ENCODE data around the gene HIRA. TPM values are rescaled to one million over a fixed set of nuclear protein-coding genes. Genes with fewer than 3 reads are reported as not detected.

The HIRA gene
- total RNA-seq, 2 experiments from 2014 or later: 45.0 to 51.2 TPM

GRCh38 chr22:19456541-19456940 lies 25.0 kb upstream of the HIRA start:
- CTCF ChIA-PET: no interaction called here
- Mint-ChIP-seq H3K4me1 (no peaks in the 10 kb centered on the region), H3K36me3 (ENCODE audit: low read depth) (peaks cover 51% of the 10 kb centered on the region), H3K27me3 (no peaks in the 10 kb centered on the region), H3K9me3 (no peaks in the 10 kb centered on the region), H3K4me3 (no peak overlapping the region), H3K27ac (no peak overlapping the region)
- POLR2A ChIA-PET: no interaction called here
- no peak for DNase-seq

DNA sequence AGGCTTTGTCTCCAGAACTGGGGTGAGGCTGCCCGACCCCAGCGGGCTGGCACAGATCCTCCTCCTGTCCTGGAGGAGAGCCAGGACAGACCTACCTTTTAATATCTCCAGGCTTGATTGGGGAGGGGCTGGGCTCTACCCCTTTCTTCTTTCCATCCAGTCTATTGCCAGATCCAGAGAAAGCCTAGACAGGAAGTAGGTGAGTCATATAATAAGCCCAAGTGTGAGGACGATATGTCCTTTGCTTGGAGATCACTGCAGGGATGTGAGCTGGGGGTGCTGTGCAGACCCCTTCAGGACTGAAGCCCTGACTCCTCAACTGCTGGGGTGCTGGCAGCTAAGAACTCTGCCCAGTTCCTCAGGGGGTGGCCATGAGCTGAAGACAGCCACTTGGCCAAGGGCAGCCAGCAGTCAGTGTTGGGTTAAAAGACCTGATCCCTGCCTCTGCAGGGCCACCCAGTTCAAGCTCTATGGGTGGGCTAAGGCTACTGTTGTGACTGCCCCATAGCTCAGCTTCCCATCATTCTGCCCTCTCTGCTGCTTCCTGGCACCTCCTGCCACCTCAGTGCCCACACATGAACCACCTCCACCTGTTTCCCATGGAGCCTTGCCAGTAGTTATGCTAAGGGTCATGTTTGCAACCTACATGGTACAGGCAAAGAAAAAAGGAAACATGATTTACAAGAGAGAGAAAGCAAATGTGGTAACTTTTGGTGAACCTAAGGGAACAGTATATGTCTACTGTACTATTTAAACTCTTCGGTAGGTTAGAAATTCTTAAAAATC lies 24.2 kb upstream of the HIRA start:
- H3K27ac Mint-ChIP-seq: no peak overlapping the region
- POLR2A ChIA-PET: no interaction called here

DNA sequence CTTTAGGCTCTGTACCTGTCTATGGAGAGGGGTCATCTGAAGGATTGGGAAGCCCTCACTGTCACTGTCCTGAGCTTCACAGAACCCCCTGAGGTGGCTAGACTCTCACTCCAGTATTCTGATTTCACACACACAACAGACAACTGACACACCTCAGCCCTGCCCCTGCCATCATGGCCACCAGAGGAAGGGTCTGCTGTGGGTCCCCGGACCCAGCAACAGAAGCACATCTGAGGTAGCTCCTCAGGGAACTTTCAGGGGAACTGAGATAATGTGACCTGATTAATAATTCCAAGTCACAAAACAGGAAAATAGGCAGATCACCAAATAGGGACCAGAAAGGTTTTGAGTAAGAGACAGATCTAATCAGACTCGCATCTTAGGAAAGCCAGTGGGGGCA lies 23.5 kb upstream of the HIRA start:
- Mint-ChIP-seq H3K9me3 (no peaks in the 10 kb centered on the region), H3K4me1 (no peaks in the 10 kb centered on the region), H3K27ac (no peak overlapping the region), H3K27me3 (no peaks in the 10 kb centered on the region), H3K4me3 (no peak overlapping the region), H3K36me3 (ENCODE audit: low read depth) (peaks cover 49% of the 10 kb centered on the region)
- no peak for DNase-seq
- POLR2A ChIA-PET: no interaction called here
- CTCF ChIA-PET: interaction anchor here (1.9 kb wide), 1 partner anchor 9 kb away, joined by 4 read pairs; no protein-coding TSS in a partner anchor

More for the DNA sequence above, 24.2 kb upstream of the HIRA start:
- CTCF ChIA-PET: interaction anchor here (1.9 kb wide), 1 partner anchor 9 kb away, joined by 4 read pairs; no protein-coding TSS in a partner anchor
- H3K27me3 Mint-ChIP-seq: no peaks in the 10 kb centered on the region
- H3K4me1 Mint-ChIP-seq: no peaks in the 10 kb centered on the region
- no peaks in the 10 kb centered on the region for H3K9me3 Mint-ChIP-seq
- DNase-seq: no peak
- no peak overlapping the region for H3K4me3 Mint-ChIP-seq
- H3K36me3 Mint-ChIP-seq (ENCODE audit: low read depth): peaks cover 50% of the 10 kb centered on the region

DNA sequence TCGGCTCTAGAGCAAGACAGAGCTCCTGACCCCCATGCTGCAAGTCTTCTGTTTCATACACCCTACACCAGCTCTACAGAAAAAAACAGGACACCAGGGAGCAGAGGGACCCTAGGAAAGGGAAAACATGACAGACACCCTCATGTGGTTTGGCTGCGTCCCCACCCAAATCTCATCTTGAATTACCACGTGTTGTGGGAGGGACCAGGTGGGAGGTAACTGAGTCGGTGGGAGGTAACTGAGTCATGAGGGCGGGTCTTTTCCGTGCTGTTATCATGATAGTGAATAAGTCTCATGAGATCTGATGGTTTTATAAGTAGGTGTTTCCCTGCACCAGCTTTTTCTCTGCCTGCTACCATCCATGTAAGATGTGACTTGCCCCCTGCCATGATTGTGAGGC lies 22.6 kb upstream of the HIRA start:
- Mint-ChIP-seq H3K27me3 (no peaks in the 10 kb centered on the region), H3K36me3 (ENCODE audit: low read depth) (peaks cover 51% of the 10 kb centered on the region), H3K4me1 (peaks cover 6% of the 10 kb centered on the region), H3K4me3 (no peak overlapping the region), H3K9me3 (no peaks in the 10 kb centered on the region), H3K27ac (peak overlapping the region; percentile 14)
- DNase-seq: no peak
- POLR2A ChIA-PET: no interaction called here
- CTCF ChIA-PET: interaction anchor here (1.9 kb wide), 1 partner anchor 10 kb away, joined by 4 read pairs; no protein-coding TSS in a partner anchor

GRCh38 chr22:19453718-19454117 lies 22.2 kb upstream of the HIRA start:
- Mint-ChIP-seq H3K9me3 (no peaks in the 10 kb centered on the region), H3K36me3 (ENCODE audit: low read depth) (peaks cover 51% of the 10 kb centered on the region), H3K27ac (no peak overlapping the region), H3K27me3 (no peaks in the 10 kb centered on the region), H3K4me3 (no peak overlapping the region), H3K4me1 (peaks cover 10% of the 10 kb centered on the region)
- ChIA-PET POLR2A (no interaction called here), CTCF (no interaction called here)
- no peak for DNase-seq

DNA sequence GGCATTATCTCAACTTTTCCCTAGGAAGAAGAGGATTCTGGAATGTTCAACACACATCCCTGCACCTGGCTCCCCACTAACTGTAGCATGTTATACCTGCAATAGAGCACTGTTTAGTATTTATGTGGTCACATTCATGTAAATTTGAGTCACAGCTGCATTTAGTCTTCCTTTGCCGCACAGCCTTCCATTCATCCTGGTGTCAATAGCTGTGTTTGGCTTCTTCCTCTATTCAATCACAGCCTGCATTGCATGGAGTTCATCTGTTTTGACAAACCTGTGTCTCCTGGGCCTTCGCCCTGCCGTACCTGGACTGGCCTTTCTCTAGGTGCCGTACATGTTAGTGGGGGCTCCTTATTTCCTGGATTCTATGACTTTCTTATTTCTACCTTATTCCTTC lies 20.0 kb upstream of the HIRA start:
- H3K27ac Mint-ChIP-seq: no peak overlapping the region
- no peak overlapping the region for H3K4me3 Mint-ChIP-seq

DNA sequence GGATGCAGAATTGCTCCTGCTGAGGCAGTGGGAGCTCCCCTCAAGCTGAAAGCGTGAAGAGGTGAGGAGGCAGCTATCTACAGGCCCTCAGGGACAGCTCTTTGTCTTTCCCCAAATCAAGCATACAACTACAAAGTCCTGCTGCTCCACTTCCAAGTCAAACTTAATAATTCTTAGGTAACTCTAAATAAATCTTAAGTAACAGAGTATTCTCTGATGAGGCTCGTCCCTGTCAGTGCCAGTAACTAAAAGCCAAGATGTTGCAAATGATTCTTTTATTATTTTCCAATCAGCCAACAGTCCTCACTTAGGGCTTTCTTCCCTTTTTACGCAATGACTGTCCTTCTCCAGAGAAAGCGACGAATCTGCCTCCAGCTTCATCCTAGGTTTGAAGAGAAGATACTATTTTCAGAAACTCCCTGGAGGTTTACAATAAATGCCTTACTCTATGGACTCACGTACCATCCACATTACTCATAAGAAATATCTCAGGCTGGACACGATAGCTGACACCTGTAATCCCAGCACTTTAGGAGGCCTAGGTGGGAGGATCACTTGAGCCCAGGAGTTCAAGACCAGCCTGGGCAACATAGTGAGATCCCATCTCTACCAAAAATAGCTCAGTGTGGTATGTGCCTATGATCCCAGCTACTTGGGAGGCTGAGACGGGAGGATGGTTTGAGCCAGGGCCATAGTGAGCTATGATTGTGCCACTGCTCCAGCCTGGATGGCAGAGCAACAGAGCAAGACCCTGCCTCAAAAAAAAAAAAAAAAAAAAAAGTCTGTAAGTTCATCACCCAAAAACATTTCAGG lies 19.0 kb upstream of the HIRA start:
- H3K27me3 Mint-ChIP-seq: no peaks in the 10 kb centered on the region
- H3K36me3 Mint-ChIP-seq (ENCODE audit: low read depth): peaks cover 48% of the 10 kb centered on the region
- H3K4me3 Mint-ChIP-seq: no peak overlapping the region
- H3K4me1 Mint-ChIP-seq: peaks cover 29% of the 10 kb centered on the region
- CTCF ChIA-PET: interaction anchor here (1.1 to 2.4 kb wide), 3 partner anchors 9 to 19 kb away, joined by 4 to 6 read pairs (median 5); partner anchors contain the start of gene HIRA
- no peak for DNase-seq
- POLR2A ChIA-PET: no interaction called here
- H3K27ac Mint-ChIP-seq: peak overlapping the region; percentile 56
- H3K9me3 Mint-ChIP-seq: no peaks in the 10 kb centered on the region

More for the DNA sequence above, 20.0 kb upstream of the HIRA start:
- Mint-ChIP-seq H3K4me1 (peaks cover 23% of the 10 kb centered on the region), H3K9me3 (no peaks in the 10 kb centered on the region), H3K36me3 (ENCODE audit: low read depth) (peaks cover 50% of the 10 kb centered on the region), H3K27me3 (no peaks in the 10 kb centered on the region)
- CTCF ChIA-PET: interaction anchor here (0.5 to 2.4 kb wide), 2 partner anchors 20 to 181 kb away, joined by 3 to 6 read pairs; partner anchors contain the start of gene HIRA
- no peak for DNase-seq
- POLR2A ChIA-PET: no interaction called here

DNA sequence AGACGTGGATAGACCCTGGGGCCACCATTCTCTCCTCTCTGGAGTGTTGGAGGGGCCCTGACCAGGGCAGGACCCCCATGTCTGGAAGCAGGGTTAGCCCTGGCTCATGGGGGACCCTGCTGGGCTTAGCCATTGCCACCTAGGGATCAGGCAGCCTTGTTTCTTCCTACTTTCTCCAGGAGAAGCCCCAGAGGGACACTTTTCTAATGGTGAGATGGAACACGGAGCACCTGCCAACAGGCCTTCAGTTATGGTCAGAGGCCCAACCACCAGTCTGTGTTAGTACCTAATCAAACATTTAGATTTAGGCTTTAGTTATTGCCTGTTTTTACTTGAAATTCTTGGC lies 17.9 kb upstream of the HIRA start:
- H3K4me3 Mint-ChIP-seq: no peak overlapping the region
- H3K27me3 Mint-ChIP-seq: no peaks in the 10 kb centered on the region
- peaks cover 46% of the 10 kb centered on the region for H3K36me3 Mint-ChIP-seq (ENCODE audit: low read depth)
- DNase-seq: no peak
- no peaks in the 10 kb centered on the region for H3K9me3 Mint-ChIP-seq
- ChIA-PET CTCF (no interaction called here), POLR2A (no interaction called here)
- peaks cover 37% of the 10 kb centered on the region for H3K4me1 Mint-ChIP-seq
- no peak overlapping the region for H3K27ac Mint-ChIP-seq

GRCh38 chr22:19448739-19449421 lies 17.3 kb upstream of the HIRA start:
- Mint-ChIP-seq H3K4me3 (peak overlapping the region; percentile 94), H3K36me3 (ENCODE audit: low read depth) (peaks cover 43% of the 10 kb centered on the region), H3K27me3 (no peaks in the 10 kb centered on the region), H3K27ac (peak overlapping the region; percentile 96), H3K4me1 (peaks cover 38% of the 10 kb centered on the region), H3K9me3 (no peaks in the 10 kb centered on the region)
- peak; percentile 29 for DNase-seq
- POLR2A ChIA-PET: no interaction called here
- CTCF ChIA-PET: no interaction called here

DNA sequence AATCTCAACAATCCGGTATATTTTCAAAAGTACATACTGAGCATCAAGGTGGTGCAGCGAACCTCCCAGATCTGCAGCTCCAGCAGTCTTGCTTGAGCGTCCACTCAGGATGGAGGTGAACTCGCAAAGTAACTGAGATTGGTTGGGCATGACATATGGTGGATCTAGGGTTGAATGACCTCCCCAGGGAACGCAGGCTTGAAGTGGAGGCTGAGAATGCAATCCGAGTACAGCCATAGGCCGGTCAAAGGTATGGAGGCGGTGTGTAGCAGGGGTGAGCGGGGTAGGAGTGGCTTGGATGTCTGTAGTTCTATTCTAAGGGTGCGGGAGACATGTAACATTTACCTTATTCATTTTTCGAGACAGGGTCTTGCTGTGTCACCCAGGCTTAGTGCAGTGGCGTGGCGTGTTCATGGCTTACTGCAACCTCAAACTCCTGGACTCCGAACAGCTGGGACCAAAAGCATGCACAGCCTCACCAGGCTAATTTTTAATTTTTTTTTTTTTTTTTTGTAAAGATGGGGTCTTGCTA lies 16.6 kb upstream of the HIRA start:
- Mint-ChIP-seq H3K4me1 (peaks cover 40% of the 10 kb centered on the region), H3K27me3 (no peaks in the 10 kb centered on the region), H3K36me3 (ENCODE audit: low read depth) (peaks cover 39% of the 10 kb centered on the region), H3K4me3 (peak overlapping the region; percentile 94), H3K27ac (peak overlapping the region; percentile 96), H3K9me3 (no peaks in the 10 kb centered on the region)
- DNase-seq: peak; percentile 42
- ChIA-PET CTCF (no interaction called here), POLR2A (no interaction called here)

- peak within 1 kb of the TSS; percentile 94 for H3K4me3 Mint-ChIP-seq
- H3K27ac Mint-ChIP-seq: peak within 1 kb of the TSS; percentile 96
- no peaks in the 10 kb centered on the region for H3K27me3 Mint-ChIP-seq
- peaks cover 34% of the 10 kb centered on the region for H3K36me3 Mint-ChIP-seq (ENCODE audit: low read depth)
- CTCF ChIA-PET: interaction anchor here (2.1 kb wide), 1 partner anchor 13 kb away, joined by 11 read pairs; no protein-coding TSS in a partner anchor
- H3K4me1 Mint-ChIP-seq: peaks cover 42% of the 10 kb centered on the region
- DNase-seq: peak; percentile 92
- POLR2A ChIA-PET: interaction anchor here (1.7 kb wide), 1 partner anchor 16 kb away, joined by 5 read pairs; the partner anchor contains the start of gene HIRA
- H3K9me3 Mint-ChIP-seq: no peaks in the 10 kb centered on the region
Observed at GRCh38 chr22:19447330-19448075, 16.0 kb upstream of the HIRA start, which contains the start of gene C22orf39. Gene C22orf39 (minus strand): TSS chr22:19447711. CDS start chr22:19447688, 23 bp downstream.
